MM.1S (cell line): ENCODE measurements around the gene SLC13A3.

Experiments
- DNase-seq: peaks from one replicate; pipeline ENCODE4 v3.0.0-alpha.2; 2015
- H2AFZ ChIP-seq: fragments of 300-600 bp; sonication (generic); 2 replicates; pipeline ENCODE4 v1.6.0; 2016; ENCODE audit warnings: antibody characterized with exemption, low read length
- H3F3A ChIP-seq: fragments of 300-600 bp; sonication (generic); 2 replicates; pipeline ENCODE4 v1.6.1; 2016; ENCODE audit warnings: mild to moderate bottlenecking, antibody characterized with exemption, low read length, moderate library complexity, mixed read lengths; ENCODE audit not compliant: insufficient read depth
- H3K27ac ChIP-seq: fragments of 300-600 bp; sonication (generic); 2 replicates; pipeline ENCODE4 v1.5.1; 2016; ENCODE audit warnings: mild to moderate bottlenecking, low read length
- H3K27me3 ChIP-seq: fragments of 300-600 bp; sonication (generic); replicated peaks from 2 replicates; pipeline ENCODE4 v1.6.0; 2016; ENCODE audit warnings: low read length; ENCODE audit not compliant: insufficient read depth
- H3K36me3 ChIP-seq: fragments of 300-600 bp; sonication (generic); replicated peaks from 2 replicates; pipeline ENCODE4 v1.6.1; 2016; ENCODE audit warnings: mild to moderate bottlenecking, low read length, mixed read lengths; ENCODE audit not compliant: insufficient read depth
- H3K4me1 ChIP-seq: fragments of 300-600 bp; sonication (generic); 2 replicates; pipeline ENCODE4 v1.6.1; 2016; ENCODE audit warnings: low read length, mixed read lengths
- H3K4me2 ChIP-seq: fragments of 300-600 bp; sonication (generic); 2 replicates; pipeline ENCODE4 v1.6.0; 2016; ENCODE audit warnings: low read depth, low read length
- H3K4me3 ChIP-seq: fragments of 300-600 bp; sonication (generic); 2 replicates; pipeline ENCODE4 v1.5.1; 2016; ENCODE audit warnings: low read length, mixed read lengths
- H3K79me2 ChIP-seq: fragments of 300-600 bp; sonication (generic); 2 replicates; pipeline ENCODE4 v1.6.1; 2016; ENCODE audit warnings: mixed run types, low read length, mixed read lengths
- H3K9ac ChIP-seq: fragments of 300-600 bp; sonication (generic); 2 replicates; pipeline ENCODE4 v1.6.1; 2016; ENCODE audit warnings: low read length, mixed read lengths
- H3K9me2 ChIP-seq: fragments of 300-600 bp; sonication (generic); replicated peaks from 2 replicates; pipeline ENCODE4 v1.6.1; 2016; ENCODE audit warnings: mild to moderate bottlenecking, low read length, mixed read lengths; ENCODE audit not compliant: insufficient read depth
- H3K9me3 ChIP-seq: fragments of 300-600 bp; sonication (generic); replicated peaks from 2 replicates; pipeline ENCODE4 v1.6.1; 2016; ENCODE audit warnings: mild to moderate bottlenecking, low read length, mixed read lengths; ENCODE audit not compliant: insufficient read depth
- H4K20me1 ChIP-seq: fragments of 300-600 bp; sonication (generic); 2 replicates; pipeline ENCODE4 v1.6.1; 2016; ENCODE audit warnings: mild to moderate bottlenecking, low read length, moderate library complexity, mixed read lengths; ENCODE audit not compliant: insufficient read depth
- EZH2 ChIP-seq: fragments of 300-600 bp; sonication (generic); optimal IDR thresholded peaks from 2 replicates; pipeline ENCODE3; 2017; ENCODE audit warnings: low read depth, mild to moderate bottlenecking, antibody characterized with exemption, low read length, mixed read lengths
- EZH2phosphoT487 ChIP-seq: fragments of 300-600 bp; sonication (generic); IDR thresholded peaks from 2 replicates; pipeline ENCODE4 v1.6.1; 2018; ENCODE audit warnings: antibody characterized with exemption, low read length
- TF ChIP-seq, protein P1 (sequence below): fragments of 300-600 bp; sonication (generic); IDR thresholded peaks from 2 replicates; pipeline ENCODE4 v1.5.1; 2016; ENCODE audit warnings: antibody characterized with exemption, low read length, mixed read lengths

SLC13A3 gene

GRCh38 chr20:46649965-46650542 lies 1.2 kb downstream of the SLC13A3 start:
- Histone ChIP-seq H3F3A (no peaks in the 10 kb centered on the region), H3K79me2 (no peaks in the 10 kb centered on the region), H3K4me1 (no peaks in the 10 kb centered on the region), H3K4me2 (no peak overlapping the region), H3K27ac (no peak overlapping the region), H4K20me1 (no peaks in the 10 kb centered on the region), H3K9me2 (no peaks in the 10 kb centered on the region), H3K27me3 (no peaks in the 10 kb centered on the region), H3K4me3 (no peak overlapping the region), H2AFZ (no peak overlapping the region), H3K9ac (no peak overlapping the region), H3K9me3 (no peaks in the 10 kb centered on the region), H3K36me3 (no peaks in the 10 kb centered on the region)
- TF ChIP-seq EZH2, result no peak
- TF ChIP-seq, protein P1, sequence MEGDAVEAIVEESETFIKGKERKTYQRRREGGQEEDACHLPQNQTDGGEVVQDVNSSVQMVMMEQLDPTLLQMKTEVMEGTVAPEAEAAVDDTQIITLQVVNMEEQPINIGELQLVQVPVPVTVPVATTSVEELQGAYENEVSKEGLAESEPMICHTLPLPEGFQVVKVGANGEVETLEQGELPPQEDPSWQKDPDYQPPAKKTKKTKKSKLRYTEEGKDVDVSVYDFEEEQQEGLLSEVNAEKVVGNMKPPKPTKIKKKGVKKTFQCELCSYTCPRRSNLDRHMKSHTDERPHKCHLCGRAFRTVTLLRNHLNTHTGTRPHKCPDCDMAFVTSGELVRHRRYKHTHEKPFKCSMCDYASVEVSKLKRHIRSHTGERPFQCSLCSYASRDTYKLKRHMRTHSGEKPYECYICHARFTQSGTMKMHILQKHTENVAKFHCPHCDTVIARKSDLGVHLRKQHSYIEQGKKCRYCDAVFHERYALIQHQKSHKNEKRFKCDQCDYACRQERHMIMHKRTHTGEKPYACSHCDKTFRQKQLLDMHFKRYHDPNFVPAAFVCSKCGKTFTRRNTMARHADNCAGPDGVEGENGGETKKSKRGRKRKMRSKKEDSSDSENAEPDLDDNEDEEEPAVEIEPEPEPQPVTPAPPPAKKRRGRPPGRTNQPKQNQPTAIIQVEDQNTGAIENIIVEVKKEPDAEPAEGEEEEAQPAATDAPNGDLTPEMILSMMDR, result no peak
- TF ChIP-seq EZH2phosphoT487, result no peak
- DNase-seq, result no peak

- Histone ChIP-seq H3K9me3 (no peaks in the 10 kb centered on the region), H3K79me2 (no peaks in the 10 kb centered on the region), H3K9ac (no peak overlapping the region), H3K4me3 (no peak overlapping the region), H4K20me1 (no peaks in the 10 kb centered on the region), H2AFZ (no peak overlapping the region), H3K27ac (no peak overlapping the region), H3F3A (no peaks in the 10 kb centered on the region), H3K27me3 (no peaks in the 10 kb centered on the region), H3K9me2 (no peaks in the 10 kb centered on the region), H3K4me2 (no peak overlapping the region), H3K4me1 (no peaks in the 10 kb centered on the region), H3K36me3 (no peaks in the 10 kb centered on the region)
- DNase-seq, result no peak
- TF ChIP-seq EZH2, result no peak
- TF ChIP-seq, protein P1, result no peak
- TF ChIP-seq EZH2phosphoT487, result no peak
These were observed 1.7 kb downstream of the SLC13A3 start for GRCh38 chr20:46649650-46649949.

DNA sequence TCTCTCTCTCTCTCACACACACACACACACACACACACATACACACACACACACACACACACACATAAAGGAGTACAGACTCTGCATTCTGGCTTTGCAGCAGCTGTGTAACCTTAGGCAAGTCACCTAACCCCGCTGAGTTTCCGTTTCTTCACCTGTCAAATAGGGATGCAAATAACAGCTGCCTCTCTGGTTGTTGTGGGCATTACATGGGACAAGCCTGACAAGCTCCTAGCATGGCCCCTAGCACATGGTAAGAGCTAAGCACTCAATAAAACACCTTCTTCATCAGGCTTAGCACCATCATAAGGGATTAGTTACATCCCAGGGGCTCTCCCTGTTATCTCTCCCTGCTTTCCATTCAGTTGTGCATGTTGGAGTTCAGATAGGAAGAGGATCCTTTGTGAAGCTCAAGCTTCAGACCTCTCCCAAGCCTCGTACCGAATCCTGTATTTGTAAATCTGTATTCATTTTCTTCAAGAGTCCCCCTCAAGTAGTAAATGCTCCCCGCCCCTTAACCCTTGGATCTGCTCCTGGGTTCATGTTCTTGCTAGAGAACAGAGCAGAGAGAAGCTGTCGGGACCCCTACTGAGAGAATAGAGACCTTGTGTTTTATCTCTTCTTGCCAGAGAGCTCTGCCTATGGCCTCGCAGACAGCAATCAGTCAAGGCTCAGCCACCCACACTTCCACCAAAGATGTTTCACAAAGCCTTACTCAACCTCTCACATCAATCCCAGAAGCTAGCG lies 2.2 kb downstream of the SLC13A3 start:
- Histone ChIP-seq H4K20me1 (no peaks in the 10 kb centered on the region), H3K4me3 (no peak overlapping the region), H3K9ac (no peak overlapping the region), H3K36me3 (no peaks in the 10 kb centered on the region), H3K4me2 (no peak overlapping the region), H3K27me3 (no peaks in the 10 kb centered on the region), H3K9me2 (no peaks in the 10 kb centered on the region), H3F3A (no peaks in the 10 kb centered on the region), H2AFZ (no peak overlapping the region), H3K27ac (no peak overlapping the region), H3K9me3 (no peaks in the 10 kb centered on the region), H3K4me1 (no peaks in the 10 kb centered on the region), H3K79me2 (no peaks in the 10 kb centered on the region)
- no peak for TF ChIP-seq EZH2
- TF ChIP-seq EZH2phosphoT487, result no peak
- TF ChIP-seq, protein P1, result no peak
- no peak for DNase-seq
